ENCODE measurements around the gene MCFD2. TPM values are rescaled to one million over a fixed set of nuclear protein-coding genes. Genes with fewer than 3 reads are reported as not detected.

Gene MCFD2
- polyA plus RNA-seq, 10 donors = 39.6 to 54.0 (median 47.5) TPM

- DNase-seq = no peak
Measured at GRCh38 chr2:46875226-46875899, 40.2 kb downstream of the MCFD2 start.

DNA sequence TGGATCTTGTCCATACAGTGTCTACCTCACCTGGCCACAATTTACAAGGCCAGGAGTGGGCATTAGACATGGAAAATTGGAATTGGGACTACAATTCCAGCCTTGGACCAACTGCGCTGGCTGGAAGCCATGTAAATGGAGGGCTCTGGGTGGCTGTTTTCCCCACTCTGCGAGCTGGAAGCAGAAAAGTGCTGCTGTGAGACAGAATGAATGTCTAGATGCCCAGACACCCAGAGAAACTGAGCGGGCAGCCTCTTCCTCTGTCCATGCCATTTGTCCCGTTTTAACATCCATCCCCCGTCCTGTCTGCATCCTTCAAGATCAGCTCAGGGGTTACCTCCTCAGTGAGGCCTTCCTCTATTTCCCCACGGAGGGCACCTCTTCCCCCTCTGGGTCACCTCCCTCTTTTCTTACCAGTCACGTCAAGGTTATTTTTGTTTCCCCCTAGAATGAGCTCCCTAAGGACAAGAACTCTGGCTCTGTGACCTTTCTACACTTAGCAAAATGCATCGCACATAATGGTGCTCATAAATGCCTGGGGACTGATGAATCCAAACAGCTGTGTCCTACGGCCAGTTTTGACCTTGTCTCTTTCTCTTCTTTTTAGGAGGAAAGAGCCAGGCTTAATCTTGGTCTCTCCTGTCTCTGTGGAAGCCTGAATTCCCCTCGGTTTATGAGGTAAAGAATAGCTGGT lies 41.2 kb downstream of the MCFD2 start:
- peak in 1 of 3 donors; percentile 55 for DNase-seq

DNA sequence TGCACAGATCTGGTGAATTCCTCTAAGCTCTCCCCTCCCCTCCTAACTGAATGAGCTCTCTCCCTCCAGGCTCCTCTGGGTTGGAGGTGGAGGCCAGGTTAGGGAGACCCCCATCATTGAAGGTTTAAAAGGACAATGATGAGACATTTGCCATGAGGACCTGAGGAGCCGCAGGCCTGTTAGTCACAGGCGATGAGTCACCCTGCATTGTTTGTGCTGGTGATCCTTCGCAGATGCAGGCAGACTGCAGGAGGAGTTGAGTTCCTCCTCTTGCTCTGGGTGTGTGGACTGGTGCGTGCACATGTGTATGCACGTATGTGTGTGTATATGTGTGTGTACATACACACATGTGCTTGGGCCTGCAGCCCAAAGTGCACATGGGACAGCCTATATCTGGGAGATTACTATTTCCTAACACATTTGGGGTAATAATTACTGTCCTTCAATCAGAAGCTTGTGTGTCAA lies 42.0 kb downstream of the MCFD2 start:
- peak in 1 of 3 donors; percentile 76 for DNase-seq

DNA sequence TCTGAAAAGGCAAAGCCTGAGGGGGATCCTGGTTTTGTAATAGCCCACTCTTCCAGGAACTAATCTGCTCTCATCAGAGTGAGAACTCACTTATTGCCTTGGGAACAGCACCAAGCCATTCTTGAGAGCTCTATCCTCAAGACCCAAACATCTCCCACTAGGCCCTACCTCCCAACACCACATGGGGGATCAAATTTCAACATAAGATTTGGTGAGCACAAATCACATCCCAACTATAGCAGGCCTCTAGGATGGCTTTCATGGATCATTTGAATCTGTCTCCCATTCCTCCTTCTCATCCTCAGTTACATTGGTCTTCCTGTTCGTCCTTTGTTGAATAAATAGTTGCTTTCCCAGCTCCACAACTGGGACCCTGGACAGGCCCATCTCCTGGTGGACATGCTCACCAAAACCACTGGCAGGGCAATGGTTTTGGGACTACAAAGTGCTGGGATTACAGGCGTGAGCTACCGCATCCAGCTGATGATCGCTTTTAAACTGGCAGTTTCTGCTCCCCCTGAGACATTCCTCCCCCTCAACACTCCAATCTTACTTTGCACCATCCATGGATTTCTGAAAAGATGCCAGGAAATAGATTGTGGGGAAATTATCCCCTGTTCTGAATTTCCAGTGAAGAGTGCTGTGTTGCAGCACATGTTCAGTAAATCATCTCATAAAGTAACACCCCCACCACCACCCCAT lies 42.6 kb downstream of the MCFD2 start:
- DNase-seq = peak in 1 of 3 donors; percentile 96

GRCh38 chr2:46871976-46872381 lies 43.6 kb downstream of the MCFD2 start:
- DNase-seq = peak in 1 of 3 donors; percentile 49

GRCh38 chr2:46870051-46870839 lies 45.4 kb downstream of the MCFD2 start:
- DNase-seq = no peak

- DNase-seq = no peak
Measured at GRCh38 chr2:46869621-46870020, 46.0 kb downstream of the MCFD2 start.

- DNase-seq = no peak
Measured at GRCh38 chr2:46866770-46867246, 48.8 kb downstream of the MCFD2 start.

- no peak for DNase-seq
Measured at GRCh38 chr2:46865181-46865970, 50.2 kb downstream of the MCFD2 start.

DNA sequence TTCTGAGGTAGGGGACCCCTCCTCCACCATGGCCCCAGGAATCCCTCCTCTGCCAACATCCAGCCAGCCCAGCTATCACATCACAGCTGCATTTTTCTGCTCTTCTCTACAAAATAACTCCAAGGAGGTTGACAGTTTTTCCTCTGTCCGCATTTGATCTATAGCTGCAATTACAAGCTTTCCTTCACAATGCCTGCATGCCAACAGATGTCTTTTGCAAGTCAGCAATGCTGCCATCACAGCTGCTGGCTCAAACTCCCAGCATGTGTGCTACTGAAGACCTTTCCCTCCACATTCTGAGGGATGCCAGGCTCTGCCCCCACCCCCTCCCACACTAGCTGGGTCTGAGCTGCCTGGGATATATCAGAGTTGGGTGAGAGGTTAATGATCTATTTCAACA lies 51.7 kb downstream of the MCFD2 start:
- DNase-seq = peak in 1 of 3 donors; percentile 62

- DNase-seq = no peak
Measured at GRCh38 chr2:46862514-46862913, 53.1 kb downstream of the MCFD2 start.

- no peak for DNase-seq
Measured at GRCh38 chr2:46861916-46862315, 53.7 kb downstream of the MCFD2 start.

DNA sequence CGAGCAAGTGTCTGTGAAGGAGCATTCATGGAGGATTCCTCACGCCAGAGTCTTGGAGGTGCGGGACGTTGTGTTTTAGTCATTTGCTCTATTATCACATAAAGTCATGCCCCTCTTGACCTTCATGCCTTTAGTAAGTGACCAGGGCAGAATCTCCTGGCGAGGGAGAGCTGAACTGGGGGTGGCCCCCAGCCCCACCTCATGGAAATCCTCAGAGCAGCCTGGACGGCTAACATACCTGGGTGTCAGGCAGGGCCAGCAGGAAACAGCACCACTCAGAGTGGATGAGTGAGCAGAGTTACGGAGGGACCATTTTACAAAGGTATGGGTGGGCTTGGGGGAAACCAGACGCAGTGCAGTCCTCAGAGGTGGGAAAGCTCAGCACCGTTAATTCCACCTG lies 56.1 kb downstream of the MCFD2 start:
- DNase-seq = no peak

DNA sequence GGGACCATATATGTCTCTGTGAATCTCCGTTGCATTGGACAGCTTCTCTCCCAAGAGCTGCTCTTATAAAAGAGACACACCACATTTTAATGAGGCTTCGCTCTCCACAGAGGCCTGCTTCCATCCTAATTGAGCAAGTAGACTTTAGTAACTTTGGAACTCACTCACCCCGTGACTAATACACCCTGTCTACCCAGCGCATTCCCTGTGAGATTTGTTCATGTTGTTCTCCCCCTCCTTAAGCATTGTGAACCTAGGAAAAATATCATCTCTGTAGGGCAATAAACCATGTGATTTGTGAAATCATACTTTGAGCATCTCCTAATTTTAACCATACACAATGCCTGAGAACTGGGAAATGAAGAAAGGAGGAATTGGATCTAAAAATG lies 56.9 kb downstream of the MCFD2 start:
- peak in 1 of 3 donors; percentile 91 for DNase-seq

DNA sequence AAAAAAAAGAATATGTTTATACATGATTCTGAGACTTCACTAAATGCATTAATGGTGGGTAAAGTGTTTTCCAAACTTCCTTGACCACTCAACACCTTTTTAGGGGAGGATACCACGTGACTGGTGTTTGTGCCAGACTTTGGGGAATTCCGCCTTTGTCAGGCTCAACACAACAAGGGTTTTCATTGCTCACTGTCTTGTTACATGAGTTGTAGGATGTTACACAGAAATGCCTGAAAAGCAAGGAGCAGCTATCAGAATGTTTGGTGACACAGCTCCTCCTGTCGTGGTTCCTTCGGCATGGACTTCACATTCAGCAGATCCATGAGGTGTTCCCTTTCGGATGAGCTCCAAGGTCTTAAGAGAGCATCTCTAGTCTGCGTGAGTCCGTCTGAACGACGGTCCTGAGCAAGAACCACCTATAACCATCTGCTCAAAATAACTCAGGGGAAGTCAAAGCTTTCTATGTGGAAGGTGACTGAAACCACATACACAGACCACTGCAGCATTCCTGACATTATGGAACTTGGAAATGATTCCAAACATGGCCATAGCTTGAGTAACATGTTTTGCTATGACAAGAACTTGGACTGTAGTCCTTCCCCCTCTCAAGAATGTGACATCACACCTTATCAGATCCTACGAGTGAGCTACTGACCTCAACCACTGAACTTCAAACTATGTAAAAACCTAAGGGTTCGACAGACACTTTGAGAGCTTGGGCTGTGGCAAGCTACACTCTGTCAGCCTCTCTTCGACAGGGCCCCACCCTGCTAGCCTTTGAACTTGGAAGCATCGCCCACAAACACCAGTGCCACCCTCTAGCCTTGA lies 57.5 kb downstream of the MCFD2 start:
- peak in 1 of 3 donors; percentile 96 for DNase-seq

GRCh38 chr2:46856336-46856735 lies 59.3 kb downstream of the MCFD2 start:
- DNase-seq = no peak

- DNase-seq = no peak
Measured at GRCh38 chr2:46855805-46856204, 59.8 kb downstream of the MCFD2 start.

- no peak for DNase-seq
Measured at GRCh38 chr2:46854260-46854659, 61.3 kb downstream of the MCFD2 start.

- DNase-seq = no peak
Measured at GRCh38 chr2:46852598-46852997, 63.0 kb downstream of the MCFD2 start.

- no peak for DNase-seq
Measured at GRCh38 chr2:46852124-46852523, 63.5 kb downstream of the MCFD2 start.

Data from muscle of back (tissue), 11 donors.